NCI-H82 (cell line): ENCODE measurements around the gene MED22.

Experiments
- DNase-seq: peaks from one replicate; lab custom pipeline; 2025; lab: John Stamatoyannopoulos, UW

The MED22 gene

DNA sequence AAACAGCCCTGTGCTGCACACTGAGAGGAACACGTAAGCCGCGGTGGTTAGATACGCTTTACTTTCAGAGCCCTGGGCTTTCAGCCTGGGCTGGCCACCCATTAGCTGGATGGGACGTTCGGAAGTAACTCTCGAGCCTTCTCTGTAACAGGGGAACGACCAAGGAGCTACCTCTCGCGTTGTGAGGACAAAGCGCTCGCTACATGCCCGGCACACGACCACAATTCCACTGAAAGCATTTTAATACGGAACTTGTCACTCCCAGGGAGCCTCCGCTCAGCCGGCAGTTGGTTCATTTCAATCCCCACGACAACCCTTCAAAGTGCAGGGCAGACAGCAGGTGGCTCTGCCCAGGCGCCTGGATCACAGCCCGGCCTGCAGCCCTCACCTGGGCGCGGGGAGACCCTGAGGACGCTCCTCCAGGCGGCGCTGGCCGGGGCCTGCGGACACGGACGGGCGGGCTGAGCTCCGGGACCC, 8.0 kb upstream of the MED22 start:
- DNase-seq: peak; percentile 41

DNA sequence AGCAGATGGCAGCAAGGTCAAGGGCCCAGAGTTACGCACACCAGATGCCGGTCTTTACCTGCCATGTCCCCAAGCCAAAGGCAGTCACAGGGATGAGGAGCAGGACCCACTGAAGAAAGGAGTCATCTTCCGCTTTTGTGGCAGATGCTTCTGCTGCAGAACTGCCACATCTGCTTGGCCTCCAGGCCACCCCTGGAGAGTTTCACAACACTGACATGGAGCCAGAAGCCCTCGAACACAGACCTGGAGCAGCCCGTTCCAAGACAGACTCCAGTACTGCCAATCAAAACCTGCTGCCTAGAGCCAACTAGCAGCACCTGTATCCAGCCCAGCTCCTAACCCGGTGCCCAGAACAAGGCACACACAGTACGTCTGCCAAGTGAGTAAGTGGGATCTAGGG, 6.8 kb upstream of the MED22 start:
- no peak for DNase-seq

DNA sequence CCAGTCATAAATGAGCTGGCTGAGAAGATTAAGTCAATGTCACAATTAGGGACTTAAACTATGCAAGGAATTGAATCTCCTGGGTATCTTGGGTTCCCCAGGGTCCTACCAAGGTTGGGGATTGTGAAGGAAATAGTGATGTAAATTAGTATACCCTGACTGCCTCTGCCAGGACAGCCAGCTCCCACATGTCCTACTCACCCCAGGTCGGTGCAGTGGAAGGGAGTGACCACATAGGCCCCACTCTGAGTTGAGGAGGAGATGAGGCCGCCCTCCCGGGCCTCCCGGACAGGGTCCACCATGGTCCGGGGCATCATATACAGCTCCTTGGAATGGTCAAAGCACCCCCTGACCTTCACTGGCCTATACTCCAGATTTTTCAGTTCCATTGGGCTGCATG, 5.6 kb upstream of the MED22 start:
- peak; percentile 53 for DNase-seq

DNA sequence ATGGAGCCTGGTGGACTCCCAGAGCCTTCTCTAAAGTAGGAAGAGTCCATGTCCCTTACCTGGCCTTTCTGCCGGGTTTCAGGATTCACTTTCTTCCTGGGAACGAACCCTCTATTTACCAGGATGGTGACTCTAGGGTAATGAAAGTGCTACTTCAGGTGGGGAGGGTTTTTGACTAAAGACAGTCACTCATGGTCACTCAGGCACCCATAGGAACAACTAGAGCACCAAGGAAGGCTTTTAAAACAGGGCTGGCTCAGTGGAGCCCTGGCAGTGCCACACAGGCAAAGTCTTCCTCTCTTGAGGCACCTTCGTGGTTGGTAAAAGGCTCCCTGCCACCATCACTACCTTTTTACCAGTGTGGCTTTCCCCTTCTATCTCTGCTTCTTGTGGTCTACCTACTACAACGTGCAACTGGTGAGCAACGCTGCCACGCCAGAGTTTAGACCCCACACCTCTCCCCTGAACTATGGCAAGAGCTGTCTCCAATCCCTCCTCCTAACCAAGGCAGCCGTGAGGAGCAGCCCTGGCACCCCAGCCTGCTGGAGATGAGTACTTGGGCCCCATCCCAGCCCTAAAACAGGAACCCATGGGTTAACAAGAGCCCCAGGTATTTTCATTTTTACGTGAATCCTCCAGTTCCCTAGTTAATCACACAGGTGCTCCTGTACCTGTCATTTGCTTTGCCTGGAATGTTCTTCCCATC, 4.9 kb upstream of the MED22 start:
- DNase-seq: peak; percentile 48

DNA sequence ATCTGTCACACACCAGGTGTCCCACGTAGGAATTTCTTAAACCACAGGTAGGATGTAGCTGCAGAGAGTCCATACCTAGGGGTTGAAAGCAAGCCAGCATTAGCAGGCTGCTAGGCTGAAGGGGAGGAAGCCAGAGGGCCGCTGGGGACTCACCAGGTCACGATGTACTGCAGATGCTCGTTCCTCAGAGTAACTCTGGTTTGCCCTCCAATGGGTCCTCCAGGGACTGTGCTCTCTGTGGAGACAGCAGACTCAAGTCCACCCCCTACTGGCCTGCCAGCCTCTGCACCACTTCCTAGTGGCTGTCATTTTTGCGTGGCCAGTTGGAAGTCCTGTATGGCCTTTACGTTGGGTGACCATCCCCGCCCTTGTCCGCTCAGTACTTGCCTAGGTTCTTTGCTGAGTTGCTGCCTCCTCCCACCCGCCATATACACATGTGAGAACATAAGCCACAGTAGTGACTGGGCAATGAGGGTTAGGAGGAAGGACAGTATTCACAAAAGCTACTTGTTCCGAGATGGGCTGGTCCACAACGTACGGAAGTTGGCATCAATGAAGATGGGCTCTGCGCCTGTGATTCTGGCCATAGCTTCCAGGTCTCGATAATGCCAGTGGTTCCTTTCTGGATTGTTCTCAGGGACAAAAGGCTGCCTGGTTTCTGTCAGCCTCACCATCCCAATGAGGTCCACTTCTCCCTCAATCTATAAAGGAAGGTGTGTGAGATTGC, 4.1 kb upstream of the MED22 start:
- peak; percentile 83 for DNase-seq

DNA sequence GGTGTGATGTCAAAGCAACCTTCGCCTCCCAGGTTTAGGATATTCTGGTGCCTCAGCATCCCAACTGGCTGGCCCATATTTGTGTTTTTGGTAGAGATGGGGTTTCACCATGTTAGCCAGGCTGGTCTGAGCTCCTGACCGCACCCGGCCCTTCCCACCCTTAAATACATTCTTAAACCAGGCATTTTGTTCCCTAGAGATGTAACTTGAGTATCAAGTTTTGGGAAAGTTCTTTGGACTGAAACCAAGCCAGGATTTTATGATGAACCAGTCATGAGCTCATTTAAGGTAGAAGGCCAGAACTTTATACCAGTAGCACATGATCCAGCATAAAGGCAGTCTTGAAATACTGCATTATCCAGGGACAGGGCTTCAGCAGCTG, 3.6 kb upstream of the MED22 start:
- no peak for DNase-seq

DNA sequence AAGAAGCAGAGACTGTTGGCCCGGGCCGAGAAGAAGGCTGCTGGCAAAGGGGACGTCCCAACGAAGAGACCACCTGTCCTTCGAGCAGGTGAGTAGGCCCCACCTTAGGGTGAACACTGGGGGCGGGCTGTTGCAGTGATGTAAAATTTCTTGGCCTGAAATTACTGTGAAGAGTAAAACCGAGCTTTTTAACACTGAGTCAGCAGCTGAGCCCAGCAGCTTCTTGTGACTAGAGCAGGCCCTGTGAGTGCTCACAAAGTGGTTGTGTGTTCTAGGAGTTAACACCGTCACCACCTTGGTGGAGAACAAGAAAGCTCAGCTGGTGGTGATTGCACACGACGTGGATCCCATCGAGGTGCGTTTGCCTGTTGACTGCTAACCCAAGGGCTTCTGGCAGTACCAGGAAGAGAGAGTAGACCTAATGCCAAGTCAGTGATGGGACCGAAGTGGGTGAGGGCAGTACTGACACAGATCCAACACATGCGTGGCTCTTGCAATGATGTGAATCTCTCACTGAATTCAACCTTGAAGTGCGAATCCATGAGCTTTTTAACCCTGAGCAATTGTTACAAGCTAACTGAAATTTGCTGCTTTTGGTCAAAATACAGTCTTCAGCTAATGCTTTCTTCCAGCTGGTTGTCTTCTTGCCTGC, 2.2 kb upstream of the MED22 start:
- DNase-seq: no peak

DNA sequence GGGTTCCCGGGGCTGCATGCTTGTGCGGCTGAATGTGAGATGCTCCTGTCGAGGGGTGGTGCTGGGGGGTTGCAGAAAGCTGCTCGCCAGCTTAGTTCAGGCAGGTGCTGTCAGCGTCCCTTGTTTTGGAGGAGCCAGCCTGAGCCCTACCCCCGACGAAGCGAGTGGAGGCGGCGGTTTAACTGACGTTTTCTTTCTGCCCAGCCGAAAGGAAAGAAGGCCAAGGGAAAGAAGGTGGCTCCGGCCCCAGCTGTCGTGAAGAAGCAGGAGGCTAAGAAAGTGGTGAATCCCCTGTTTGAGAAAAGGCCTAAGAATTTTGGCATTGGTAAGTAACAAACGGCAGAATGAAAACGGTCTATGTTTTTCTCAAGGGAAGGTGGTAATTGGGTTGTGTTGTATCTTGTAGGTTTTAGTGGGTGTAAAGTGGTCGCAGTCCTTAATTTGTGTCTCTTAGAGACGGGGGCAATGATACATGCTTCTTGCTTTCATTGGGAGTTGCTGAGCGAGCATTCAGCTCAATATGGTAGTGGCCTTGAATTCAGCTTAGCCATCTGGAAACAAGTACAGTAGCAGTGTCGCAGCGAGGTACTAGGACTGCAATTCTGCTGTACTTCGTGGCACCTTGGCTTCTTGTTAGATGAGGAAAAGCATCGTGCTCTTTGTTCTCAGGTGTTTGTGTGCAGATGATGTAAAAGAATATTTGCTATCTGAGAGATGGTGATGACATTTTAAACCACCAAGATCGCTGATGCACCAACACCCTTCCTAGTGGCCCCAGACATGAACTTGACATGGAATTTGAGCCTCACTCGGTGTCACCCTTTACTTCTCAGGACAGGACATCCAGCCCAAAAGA, 1.0 kb upstream of the MED22 start:
- no peak for DNase-seq

DNA sequence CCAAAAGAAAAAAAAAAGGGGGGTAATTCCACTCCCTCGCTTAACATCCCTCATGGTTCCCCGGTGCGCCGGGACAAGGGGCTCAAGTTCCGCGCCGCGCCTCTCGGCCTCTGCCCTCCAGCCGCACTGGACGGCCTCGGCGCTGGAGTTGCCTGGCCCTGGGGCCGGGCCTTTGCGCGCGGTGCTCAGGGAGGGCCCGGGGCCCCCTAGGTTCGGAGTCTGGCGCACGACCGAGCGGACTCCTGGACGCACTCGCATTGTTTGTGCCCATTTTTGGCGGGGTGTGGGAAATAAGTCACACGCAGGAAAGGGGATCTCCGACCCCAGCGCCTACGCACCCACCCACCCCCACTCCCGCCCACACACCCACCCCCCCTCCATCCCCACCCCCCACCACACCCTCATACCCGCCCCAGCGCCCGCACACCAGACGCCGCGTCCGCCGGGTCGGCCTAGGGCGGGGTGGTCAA, 381 bp downstream of the MED22 start:
- peak; percentile 64 for DNase-seq

DNA sequence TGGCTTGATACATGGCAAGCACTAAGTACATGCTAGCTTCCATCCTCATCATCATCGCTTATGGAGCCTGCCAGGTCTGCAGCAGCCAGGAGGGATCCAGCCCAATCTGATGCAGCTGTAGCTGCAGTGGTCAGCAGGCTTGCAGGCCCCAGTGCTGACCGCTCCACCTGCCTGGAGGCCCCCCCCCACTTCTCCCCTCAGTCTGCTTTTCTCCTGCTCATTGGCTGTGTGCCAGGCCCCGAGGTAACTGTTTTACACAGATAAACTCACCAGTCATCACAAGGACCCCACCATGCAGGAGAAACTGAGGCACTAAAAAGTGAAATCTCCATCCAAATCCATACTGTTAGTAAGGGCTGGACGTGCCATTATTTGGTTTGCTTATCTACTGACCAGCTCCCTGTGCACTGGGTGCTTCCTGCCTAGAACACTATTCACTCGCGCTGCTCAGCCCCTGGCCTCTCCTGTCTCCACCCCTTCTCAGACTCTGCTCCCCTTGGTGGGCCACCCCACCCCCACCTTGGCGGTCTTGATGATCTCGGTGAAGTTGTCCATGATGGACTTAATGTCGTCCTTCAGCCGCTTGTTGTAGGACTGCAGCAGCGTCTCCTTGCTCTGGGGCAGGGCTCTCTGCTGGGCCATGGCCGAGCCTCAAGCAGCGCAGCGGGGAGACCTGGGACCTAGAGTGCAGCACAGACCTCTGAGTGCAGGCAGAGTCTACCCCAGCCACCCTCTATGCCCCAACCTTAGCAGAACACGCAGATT, 1.7 kb downstream of the MED22 start:
- no peak for DNase-seq

DNA sequence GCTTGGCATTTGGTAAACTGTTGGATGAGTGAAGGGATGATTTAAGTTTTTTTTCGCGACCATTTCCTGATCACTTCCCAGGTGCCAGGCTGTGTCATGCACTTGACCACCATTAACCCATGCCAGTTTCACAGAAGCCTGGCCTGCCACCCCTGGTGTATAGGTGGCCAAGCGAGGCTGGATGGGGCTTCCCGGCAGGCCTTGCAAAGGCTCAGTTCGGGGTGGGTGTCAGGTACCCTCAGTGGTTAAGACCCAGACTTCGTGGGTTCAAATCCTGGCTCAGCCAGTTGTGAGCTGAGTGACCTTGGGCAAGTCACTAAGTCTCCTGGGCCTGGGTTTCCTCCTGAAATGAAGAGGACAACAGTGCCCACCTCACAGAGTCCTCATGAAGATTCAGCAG, 2.3 kb downstream of the MED22 start:
- no peak for DNase-seq

DNA sequence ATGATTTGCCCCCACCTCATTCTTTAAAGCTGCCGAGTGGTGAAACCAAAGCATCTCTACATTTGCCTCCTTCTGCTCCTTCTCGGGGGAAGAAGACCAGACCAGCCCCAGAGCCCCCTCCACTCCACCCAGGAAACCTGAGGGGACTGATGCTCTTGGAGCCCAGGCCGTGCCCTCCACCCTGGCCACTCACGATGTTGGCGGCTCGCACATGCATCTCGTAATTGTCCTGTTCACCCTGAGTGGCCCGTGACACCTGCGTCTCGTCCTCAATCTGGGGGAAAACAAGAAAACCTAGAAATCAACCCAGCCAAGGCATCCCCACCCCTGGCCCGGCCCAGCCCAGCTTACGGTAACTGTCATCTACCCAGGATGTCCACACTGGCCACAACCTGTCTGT, 3.0 kb downstream of the MED22 start:
- no peak for DNase-seq

DNA sequence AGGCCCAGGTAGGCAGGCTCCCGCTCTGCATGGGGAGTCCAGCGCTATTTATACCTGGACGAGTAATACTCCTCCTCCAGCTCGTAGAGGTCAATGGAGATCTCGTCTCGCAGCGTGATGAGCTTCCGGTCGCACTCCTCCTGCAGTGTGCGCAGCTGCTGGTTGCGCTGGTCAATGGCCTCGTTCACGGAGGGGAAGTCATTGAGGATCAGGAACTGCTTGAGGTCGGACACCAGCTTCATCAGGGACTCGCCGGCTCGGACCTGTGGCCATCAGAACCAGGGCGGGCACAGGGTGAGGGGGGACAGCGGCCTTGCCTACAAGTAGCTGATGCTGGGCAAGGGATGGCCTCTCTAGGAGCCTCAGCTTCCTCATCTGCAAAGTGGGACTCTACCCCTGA, 3.9 kb downstream of the MED22 start:
- DNase-seq: no peak

DNA sequence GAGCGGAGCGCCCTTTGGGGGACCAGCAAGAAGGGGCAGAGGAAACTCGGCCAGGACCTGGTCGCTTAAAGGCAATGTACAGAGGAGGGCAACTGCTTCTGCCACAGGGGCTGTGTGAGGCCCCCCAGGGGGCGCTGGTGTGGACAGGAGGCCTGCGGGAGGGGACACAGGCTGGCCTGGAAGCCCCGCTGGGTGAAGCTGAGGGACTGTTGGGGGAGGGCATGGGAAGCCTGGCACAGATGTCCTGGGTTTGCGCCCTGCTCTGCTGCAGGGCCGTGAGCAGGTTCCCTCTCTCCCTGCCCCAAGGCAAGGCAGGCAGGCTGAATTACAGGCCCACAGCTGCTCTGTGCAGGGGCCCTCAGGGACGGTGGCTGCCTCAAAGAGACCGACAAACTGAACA, 5.4 kb downstream of the MED22 start:
- peak; percentile 17 for DNase-seq

DNA sequence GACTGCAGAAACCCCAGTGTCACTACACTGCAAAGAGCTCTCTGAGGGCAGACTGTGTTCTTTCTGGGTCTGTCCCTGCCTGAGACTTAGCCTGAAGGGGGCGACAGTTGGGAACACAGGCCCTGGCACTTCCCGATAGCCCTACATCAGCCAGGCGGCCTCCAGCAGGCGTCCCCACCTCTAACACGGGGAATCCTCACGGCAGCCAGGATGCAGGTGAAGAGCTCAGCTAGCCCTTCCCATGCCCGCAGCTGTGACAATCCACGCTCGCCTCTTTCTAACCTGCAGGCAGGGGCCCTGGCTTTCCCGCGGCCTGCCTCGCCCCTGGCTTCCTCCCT, 5.9 kb downstream of the MED22 start:
- DNase-seq: peak; percentile 12

DNA sequence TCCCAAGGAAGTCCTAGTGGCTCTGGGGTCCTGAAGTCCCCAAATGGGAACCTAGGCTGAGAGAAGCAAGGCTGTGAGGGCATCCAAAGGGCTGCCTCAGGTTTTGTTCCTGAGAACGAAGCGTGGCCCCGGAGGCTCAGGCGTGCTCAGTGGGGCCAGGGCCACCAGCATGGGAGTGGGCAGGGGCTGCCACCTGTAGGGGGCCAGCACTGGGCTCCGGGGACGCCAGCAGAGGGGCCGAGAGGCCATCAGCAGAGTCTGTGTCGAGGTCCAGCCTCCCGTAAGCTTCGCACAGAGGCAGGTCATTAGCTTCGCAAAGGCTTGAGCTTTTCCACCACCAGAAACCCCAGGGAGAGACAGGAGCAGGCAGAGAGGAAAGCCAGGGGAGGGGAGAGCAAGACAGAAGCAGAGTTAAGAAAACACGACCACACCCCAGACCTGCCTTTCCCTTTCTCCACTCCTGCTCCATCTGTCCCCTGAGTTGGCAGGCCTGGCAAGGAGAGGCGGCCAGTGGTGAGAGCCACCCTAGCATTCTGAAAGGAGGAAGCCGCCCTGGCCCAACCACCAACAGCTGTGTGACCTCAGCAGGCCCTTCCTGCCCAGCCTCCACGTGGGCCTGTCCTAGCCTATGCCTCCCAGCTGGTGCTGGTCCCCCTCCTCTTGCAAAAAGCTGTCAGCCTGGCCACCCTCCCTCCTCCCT, 6.4 kb downstream of the MED22 start:
- no peak for DNase-seq

DNA sequence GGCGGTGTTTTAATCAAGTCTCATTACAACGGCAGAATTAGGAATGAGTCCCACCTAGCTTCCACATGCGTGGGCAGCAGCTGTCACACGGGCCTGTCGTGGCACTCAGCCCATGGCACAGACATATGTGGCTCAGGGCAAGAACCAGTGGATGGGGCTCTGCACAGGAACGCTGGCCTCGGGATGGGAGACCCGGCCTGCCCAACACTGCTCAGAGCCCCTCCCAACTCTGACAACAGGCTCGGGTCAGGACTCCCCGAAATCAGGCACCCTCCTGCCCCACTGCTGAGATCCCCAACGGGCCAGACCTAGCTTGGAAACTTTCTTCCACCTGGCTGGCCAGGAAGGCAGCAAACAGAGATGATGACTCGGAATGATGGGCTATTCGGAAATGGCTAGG, 7.0 kb downstream of the MED22 start:
- no peak for DNase-seq

DNA sequence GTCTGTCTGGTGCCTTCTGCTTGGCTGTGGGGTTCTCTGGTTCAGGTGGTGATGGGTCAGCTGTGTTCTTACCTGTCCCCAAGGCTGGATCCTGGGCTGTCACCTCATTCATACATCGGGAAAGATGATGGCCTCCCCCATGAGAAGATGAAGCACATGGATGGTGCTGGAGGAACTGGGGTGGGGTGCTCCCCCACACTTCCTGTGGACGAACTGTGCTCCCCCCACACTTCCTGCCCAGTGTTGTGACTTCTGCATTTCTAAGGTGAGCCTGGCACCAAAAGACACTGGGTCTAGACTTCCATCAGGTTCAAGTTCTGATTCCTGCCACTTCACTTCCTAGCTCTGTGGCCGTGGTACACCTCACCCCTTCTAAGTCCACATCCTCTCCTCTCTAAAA, 7.7 kb downstream of the MED22 start:
- DNase-seq: no peak

DNA sequence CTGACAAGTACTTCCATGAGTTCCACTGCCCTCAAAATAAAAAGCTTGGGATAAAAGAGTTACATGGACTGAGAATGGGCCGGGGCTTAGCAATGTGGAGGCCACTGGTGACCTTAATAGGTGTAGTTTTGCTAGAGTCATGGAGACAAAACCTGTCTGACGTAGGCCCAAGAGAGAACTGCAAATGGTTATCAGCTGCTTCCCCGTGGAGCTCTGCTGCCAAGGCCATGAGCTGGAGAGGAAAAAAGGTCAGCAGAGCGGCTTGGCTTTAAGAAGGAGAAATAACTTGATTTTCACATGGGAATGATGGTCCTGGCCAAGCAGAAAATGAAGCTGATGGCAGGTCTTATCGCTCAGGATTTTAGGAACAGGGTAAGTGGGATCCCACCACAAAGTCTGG, 8.3 kb downstream of the MED22 start:
- DNase-seq: no peak

DNA sequence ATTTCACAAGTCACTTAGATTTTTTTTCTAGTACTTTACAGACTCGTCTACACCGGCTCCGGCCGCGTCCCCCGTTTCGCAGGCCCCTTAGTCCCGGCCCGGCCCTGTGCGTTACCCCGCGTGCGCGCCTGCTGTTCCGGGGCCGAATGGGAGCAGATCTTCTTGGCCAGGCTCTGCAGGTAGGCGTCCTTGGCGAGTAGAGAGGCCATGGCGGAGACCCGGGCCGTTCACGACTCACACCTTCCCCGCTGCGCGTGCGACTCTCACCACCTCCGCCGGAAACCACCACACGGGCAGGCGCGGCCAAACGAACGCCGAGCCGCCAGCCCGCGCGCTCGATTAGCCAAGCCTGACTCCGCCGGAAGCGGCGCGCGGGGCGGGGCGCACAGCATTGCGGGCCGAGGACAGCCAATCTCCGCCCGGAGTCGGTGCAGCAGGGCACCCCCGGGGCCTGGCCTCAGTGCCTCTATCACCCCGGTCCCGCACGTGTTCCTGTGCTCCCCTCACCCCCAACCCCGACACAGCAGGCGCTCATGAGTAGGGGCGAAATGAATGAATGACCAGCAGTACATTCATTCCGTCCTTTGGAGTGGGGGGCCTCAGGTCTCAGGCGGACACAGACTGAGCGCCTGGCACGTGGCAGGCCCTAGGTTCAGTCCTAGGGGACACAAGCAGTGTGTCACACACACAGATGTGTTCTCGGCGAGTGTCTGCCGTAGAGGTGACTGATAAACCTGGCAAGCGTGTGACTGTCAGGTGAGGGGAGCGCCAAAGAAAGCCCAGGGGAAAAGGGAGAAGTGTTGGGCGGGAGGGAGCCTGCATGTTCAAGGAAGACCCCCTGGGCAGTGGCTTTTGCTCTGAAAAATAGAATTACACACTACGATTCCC, 11.8 kb downstream of the MED22 start, which contains the start of gene SURF6:
Gene SURF6 (minus strand): TSS at position 265 of the 888 bp plus-strand sequence. CDS start 56 bp downstream, at position 209.
- DNase-seq: peak; percentile 93
